Neutrophil (primary cell): ENCODE results near the gene STOML1.

Experiments used
- H3K27ac ChIP-seq: fragments of 200-600 bp; sonication (generic); 2 replicates; pipeline ENCODE4 v1.5.1; 2016; ENCODE audit warnings: mild to moderate bottlenecking, moderate library complexity
- H3K27me3 ChIP-seq: fragments of 200-600 bp; sonication (generic); 2 replicates; pipeline ENCODE4 v1.6.0; 2016; ENCODE audit warnings: mild to moderate bottlenecking
- H3K36me3 ChIP-seq: fragments of 200-600 bp; sonication (generic); 2 replicates; pipeline ENCODE4 v1.5.1; 2017
- H3K4me1 ChIP-seq, 2 experiments: fragments of 200-600 bp in 1 of 2; sonication (generic) in 1 of 2; 1 replicate in 1 of 2; 2 replicates in 1 of 2; pipeline versions ENCODE4 v1.5.1 to v1.6.1; 2013 to 2016; ENCODE audit warnings: low read depth in 1 of 2, low read length in 1 of 2, mild to moderate bottlenecking in 1 of 2, moderate library complexity in 1 of 2; ENCODE audit not compliant: control insufficient read depth in 1 of 2, insufficient read depth in 1 of 2
- H3K4me3 ChIP-seq, 2 experiments: fragments of 200-600 bp in 1 of 2; sonication (generic) in 1 of 2; 1 replicate in 1 of 2; 2 replicates in 1 of 2; pipeline ENCODE4 v1.5.1; 2013 to 2016; ENCODE audit warnings: low read depth in 1 of 2, low read length in 1 of 2, mild to moderate bottlenecking in 1 of 2, moderate library complexity in 1 of 2
- H3K9me3 ChIP-seq: fragments of 200-600 bp; sonication (generic); 2 replicates; pipeline ENCODE4 v1.5.1; 2016
- CTCF ChIP-seq: fragments of 200-600 bp; sonication (generic); IDR thresholded peaks from 2 replicates; pipeline ENCODE4 v1.5.1; 2016; ENCODE audit warnings: antibody characterized with exemption

STOML1 gene

GRCh38 chr15:74037171-74038117 lies 45.3 kb upstream of the STOML1 start:
- H3K27ac ChIP-seq = no peak overlapping the region

GRCh38 chr15:74036271-74037170 lies 44.4 kb upstream of the STOML1 start:
- no peak overlapping the region for H3K4me3 ChIP-seq
- H3K9me3 ChIP-seq = no peaks in the 10 kb centered on the region
- TF ChIP-seq CTCF = no peak
- H3K36me3 ChIP-seq = peaks cover 72% of the 10 kb centered on the region
- no peaks in the 10 kb centered on the region for H3K27me3 ChIP-seq
- no peak overlapping the region for H3K27ac ChIP-seq
- peaks cover 0 to 2% of the 10 kb centered on the region in 2 experiments for H3K4me1 ChIP-seq

More at GRCh38 chr15:74037171-74038117, 45.3 kb upstream of the STOML1 start:
- H3K36me3 ChIP-seq = peaks cover 72% of the 10 kb centered on the region
- H3K27me3 ChIP-seq = no peaks in the 10 kb centered on the region
- H3K4me3 ChIP-seq = no peak overlapping the region
- H3K9me3 ChIP-seq = no peaks in the 10 kb centered on the region
- TF ChIP-seq CTCF = no peak
- H3K4me1 ChIP-seq = peaks cover 0 to 2% of the 10 kb centered on the region in 2 experiments

- Histone ChIP-seq H3K27ac (no peak overlapping the region), H3K36me3 (peaks cover 72% of the 10 kb centered on the region), H3K4me3 (no peak overlapping the region), H3K27me3 (no peaks in the 10 kb centered on the region), H3K9me3 (no peaks in the 10 kb centered on the region), H3K4me1 (peaks cover 0 to 2% of the 10 kb centered on the region in 2 experiments)
- TF ChIP-seq CTCF = no peak
Measured at GRCh38 chr15:74035121-74036017, 43.3 kb upstream of the STOML1 start.

GRCh38 chr15:74034206-74034755 lies 42.2 kb upstream of the STOML1 start:
- H3K36me3 ChIP-seq = peaks cover 81% of the 10 kb centered on the region
- H3K9me3 ChIP-seq = no peaks in the 10 kb centered on the region
- H3K27ac ChIP-seq = no peak overlapping the region
- peaks cover 0 to 2% of the 10 kb centered on the region in 2 experiments for H3K4me1 ChIP-seq
- no peak overlapping the region for H3K4me3 ChIP-seq
- TF ChIP-seq CTCF = no peak
- no peaks in the 10 kb centered on the region for H3K27me3 ChIP-seq
